AG10803 (cell line): Measurements from ENCODE around the gene PLEKHH2.

ENCODE experiments used
- DNase-seq: peaks from one replicate; pipeline ENCODE4 v3.0.0; 2010; ENCODE audit warnings: low read depth
- H3K4me3 ChIP-seq: 2 replicates; pipeline ENCODE4 v1.5.1; 2011; ENCODE audit warnings: mild to moderate bottlenecking, low read length, control low read depth
- CTCF ChIP-seq: conservative IDR thresholded peaks from 2 replicates; pipeline ENCODE4 v1.5.1; 2011; ENCODE audit warnings: mild to moderate bottlenecking, low read length, control low read depth, inconsistent platforms

Gene PLEKHH2

GRCh38 chr2:43605079-43605655 is 31.9 kb upstream of the PLEKHH2 start:
- H3K4me3 ChIP-seq: no peak overlapping the region
- TF ChIP-seq CTCF: peak; percentile 64
- peak; percentile 57 for DNase-seq

- TF ChIP-seq CTCF: no peak
- H3K4me3 ChIP-seq: no peak overlapping the region
- no peak for DNase-seq
These were observed 31.2 kb upstream of the PLEKHH2 start for GRCh38 chr2:43605851-43606250.

- peak; percentile 40 for DNase-seq
- no peak overlapping the region for H3K4me3 ChIP-seq
- peak; percentile 79 for TF ChIP-seq CTCF
These were observed 27.7 kb upstream of the PLEKHH2 start for GRCh38 chr2:43609290-43609918.

GRCh38 chr2:43610361-43610760 is 26.7 kb upstream of the PLEKHH2 start:
- TF ChIP-seq CTCF: no peak
- DNase-seq: no peak

GRCh38 chr2:43611987-43612894 is 24.8 kb upstream of the PLEKHH2 start:
- peak; percentile 93 for TF ChIP-seq CTCF
- peak; percentile 71 for DNase-seq
- no peak overlapping the region for H3K4me3 ChIP-seq

More at GRCh38 chr2:43610361-43610760, 26.7 kb upstream of the PLEKHH2 start:
- no peak overlapping the region for H3K4me3 ChIP-seq

GRCh38 chr2:43612944-43613343 is 24.1 kb upstream of the PLEKHH2 start:
- no peak for TF ChIP-seq CTCF
- no peak overlapping the region for H3K4me3 ChIP-seq

More at GRCh38 chr2:43612944-43613343, 24.1 kb upstream of the PLEKHH2 start:
- DNase-seq: no peak
